Stimulated activated effector memory CD8-positive, alpha-beta T cell treated with anti-CD3 and anti-CD28 coated beads, Interleukin-12 subunit alpha, Interleukin-12 subunit beta, amount 100 ng/mL, for 72 hours (primary cell): ENCODE data around the gene FAM174C.

Experiments
- ATAC-seq: fragments of 150-1000 bp; cut with Tn5 transposase; 2 replicates; pipeline ENCODE4 v1.10.0; 2021
- DNase-seq, 2 donors: peaks; one replicate each; pipeline ENCODE4 v3.0.0; 2021 to 2022; ENCODE audit warnings: low spot score in 2 of 2
- H3K27ac Mint-ChIP-seq: one replicate; pipeline ENCODE4 v1.8.0; 2022; ENCODE audit warnings: mild to moderate bottlenecking, mixed read lengths
- H3K36me3 Mint-ChIP-seq: one replicate; pipeline ENCODE4 v1.8.0; 2022; ENCODE audit warnings: mild to moderate bottlenecking, mixed read lengths
- H3K4me1 Mint-ChIP-seq: one replicate; pipeline ENCODE4 v1.8.0; 2022; ENCODE audit warnings: mixed read lengths
- H3K4me3 Mint-ChIP-seq: one replicate; pipeline ENCODE4 v1.8.0; 2022; ENCODE audit warnings: mild to moderate bottlenecking, mixed read lengths
- H3K9me3 Mint-ChIP-seq: one replicate; pipeline ENCODE4 v1.8.0; 2022; ENCODE audit warnings: mixed read lengths

The FAM174C gene

GRCh38 chr19:1234051-1234954 lies 41.0 kb upstream of the FAM174C start:
- Mint-ChIP-seq H3K36me3 (peaks cover 13% of the 10 kb centered on the region), H3K4me1 (peaks cover 20% of the 10 kb centered on the region), H3K27ac (no peak overlapping the region)

DNA sequence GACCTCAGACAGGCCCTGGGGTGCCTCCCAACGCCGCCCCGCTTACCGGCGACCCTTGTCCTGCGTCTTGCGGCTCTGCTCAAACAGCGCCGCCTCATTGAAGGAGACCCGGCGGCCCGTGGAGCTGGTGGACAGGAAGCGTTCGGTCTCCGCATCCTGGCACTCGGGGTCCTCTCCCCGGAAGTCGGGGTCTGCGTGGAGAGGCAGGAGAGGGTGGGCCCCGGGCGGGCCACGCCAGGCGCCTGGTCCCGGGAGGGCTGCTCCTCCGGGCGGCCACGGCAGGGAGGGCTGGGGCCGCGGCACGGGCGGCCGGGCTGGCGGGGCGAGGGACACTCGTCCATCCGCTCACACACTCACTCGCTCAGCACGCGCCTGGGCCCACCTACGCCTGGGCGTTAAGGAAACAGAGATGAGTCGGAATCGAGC lies 40.4 kb upstream of the FAM174C start:
- Mint-ChIP-seq H3K36me3 (peaks cover 15% of the 10 kb centered on the region), H3K27ac (no peak overlapping the region), H3K4me3 (peak overlapping the region; percentile 55), H3K9me3 (no peaks in the 10 kb centered on the region), H3K4me1 (peaks cover 20% of the 10 kb centered on the region)
- ATAC-seq (no peak), DNase-seq (no peak)

More at GRCh38 chr19:1234051-1234954, 41.0 kb upstream of the FAM174C start:
- DNase-seq (no peak), ATAC-seq (no peak)
- no peaks in the 10 kb centered on the region for H3K9me3 Mint-ChIP-seq
- H3K4me3 Mint-ChIP-seq: no peak overlapping the region

- no peak for ATAC-seq
- H3K36me3 Mint-ChIP-seq: peaks cover 23% of the 10 kb centered on the region
- H3K4me1 Mint-ChIP-seq: peaks cover 23% of the 10 kb centered on the region
- H3K4me3 Mint-ChIP-seq: peak overlapping the region; percentile 55
- H3K27ac Mint-ChIP-seq: no peak overlapping the region
- no peak for DNase-seq
- H3K9me3 Mint-ChIP-seq: no peaks in the 10 kb centered on the region
Measured at GRCh38 chr19:1235625-1236538, 39.4 kb upstream of the FAM174C start.

DNA sequence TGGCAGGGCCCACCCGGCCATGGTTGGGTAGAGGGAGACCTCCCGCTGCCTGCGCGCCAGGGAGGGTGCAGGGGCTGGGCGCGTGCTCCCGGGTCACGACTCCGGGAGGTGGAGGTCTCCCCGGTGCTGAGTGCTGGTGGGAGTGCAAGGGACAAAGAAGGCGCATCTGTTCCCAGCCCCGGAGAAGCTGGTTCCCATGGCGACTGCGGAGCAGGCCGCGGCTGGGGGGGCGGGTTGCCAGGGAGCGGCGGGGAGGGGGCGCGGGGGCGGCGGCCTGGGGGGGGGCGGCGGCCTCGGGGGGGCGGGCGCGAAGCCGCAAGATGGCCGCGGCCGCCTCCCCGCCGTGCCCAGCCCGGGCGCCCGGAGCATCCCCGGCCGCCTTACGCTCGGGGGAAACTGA lies 38.8 kb upstream of the FAM174C start:
- Mint-ChIP-seq H3K9me3 (no peaks in the 10 kb centered on the region), H3K27ac (no peak overlapping the region), H3K4me3 (peak overlapping the region; percentile 55), H3K4me1 (peaks cover 29% of the 10 kb centered on the region), H3K36me3 (peaks cover 30% of the 10 kb centered on the region)
- ATAC-seq (no peak), DNase-seq (no peak)

GRCh38 chr19:1237027-1237659 lies 38.2 kb upstream of the FAM174C start:
- Mint-ChIP-seq H3K9me3 (no peaks in the 10 kb centered on the region), H3K4me1 (peaks cover 26% of the 10 kb centered on the region), H3K4me3 (peak overlapping the region; percentile 55), H3K27ac (no peak overlapping the region), H3K36me3 (peaks cover 32% of the 10 kb centered on the region)
- no peak for DNase-seq
- no peak for ATAC-seq

- no peaks in the 10 kb centered on the region for H3K9me3 Mint-ChIP-seq
- no peak for DNase-seq
- no peak for ATAC-seq
- H3K36me3 Mint-ChIP-seq: peaks cover 34% of the 10 kb centered on the region
- peaks cover 28% of the 10 kb centered on the region for H3K4me1 Mint-ChIP-seq
- H3K4me3 Mint-ChIP-seq: peak within 1 kb of the TSS; percentile 79
- peak within 1 kb of the TSS; percentile 81 for H3K27ac Mint-ChIP-seq
Measured at GRCh38 chr19:1237754-1238368, 37.5 kb upstream of the FAM174C start, which contains the start of gene CBARP. TSS of gene CBARP (minus strand) at chr19:1238005. CDS start at chr19:1236100, 1,905 bp downstream.

GRCh38 chr19:1238369-1239303 lies 36.7 kb upstream of the FAM174C start:
- Mint-ChIP-seq H3K4me3 (peak overlapping the region; percentile 79), H3K9me3 (no peaks in the 10 kb centered on the region), H3K36me3 (peaks cover 37% of the 10 kb centered on the region), H3K4me1 (peaks cover 28% of the 10 kb centered on the region), H3K27ac (peak overlapping the region; percentile 81)
- DNase-seq (no peak), ATAC-seq (no peak)

- Mint-ChIP-seq H3K27ac (peak overlapping the region; percentile 81), H3K4me1 (peaks cover 29% of the 10 kb centered on the region), H3K9me3 (no peaks in the 10 kb centered on the region), H3K36me3 (peaks cover 37% of the 10 kb centered on the region), H3K4me3 (peak overlapping the region; percentile 79)
- ATAC-seq (no peak), DNase-seq (no peak)
Measured at GRCh38 chr19:1239420-1239795, 35.9 kb upstream of the FAM174C start.

GRCh38 chr19:1239796-1240737 lies 35.3 kb upstream of the FAM174C start:
- peaks cover 37% of the 10 kb centered on the region for H3K36me3 Mint-ChIP-seq
- peak overlapping the region; percentile 89 for H3K27ac Mint-ChIP-seq
- DNase-seq (peak; percentile 96 to 97), ATAC-seq (peak; percentile 66)
- H3K4me1 Mint-ChIP-seq: peaks cover 34% of the 10 kb centered on the region
- H3K4me3 Mint-ChIP-seq: peak overlapping the region; percentile 79
- H3K9me3 Mint-ChIP-seq: no peaks in the 10 kb centered on the region

DNA sequence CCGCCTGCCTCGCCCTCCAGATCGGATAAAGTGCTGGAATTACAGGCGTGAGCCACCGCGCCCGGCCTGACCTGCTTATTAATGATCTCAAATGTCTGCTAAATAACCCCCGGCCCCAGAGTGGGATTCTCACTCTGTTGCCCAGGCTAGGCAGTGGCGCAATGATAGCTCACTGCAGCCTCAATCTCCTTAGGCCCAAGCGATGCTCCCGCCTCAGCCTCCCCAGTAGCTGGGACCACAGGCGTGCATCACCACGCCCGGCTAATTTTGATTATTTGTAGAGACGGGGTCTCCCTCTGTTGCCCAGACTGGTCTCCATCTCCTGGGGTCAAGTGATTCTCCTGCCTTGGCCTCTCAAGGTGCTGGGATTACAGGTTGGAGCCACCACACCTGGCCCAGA lies 34.4 kb upstream of the FAM174C start:
- H3K36me3 Mint-ChIP-seq: peaks cover 37% of the 10 kb centered on the region
- no peak for ATAC-seq
- no peak for DNase-seq
- H3K9me3 Mint-ChIP-seq: no peaks in the 10 kb centered on the region
- H3K4me1 Mint-ChIP-seq: peaks cover 34% of the 10 kb centered on the region
- H3K4me3 Mint-ChIP-seq: peak overlapping the region; percentile 79
- peak overlapping the region; percentile 89 for H3K27ac Mint-ChIP-seq

DNA sequence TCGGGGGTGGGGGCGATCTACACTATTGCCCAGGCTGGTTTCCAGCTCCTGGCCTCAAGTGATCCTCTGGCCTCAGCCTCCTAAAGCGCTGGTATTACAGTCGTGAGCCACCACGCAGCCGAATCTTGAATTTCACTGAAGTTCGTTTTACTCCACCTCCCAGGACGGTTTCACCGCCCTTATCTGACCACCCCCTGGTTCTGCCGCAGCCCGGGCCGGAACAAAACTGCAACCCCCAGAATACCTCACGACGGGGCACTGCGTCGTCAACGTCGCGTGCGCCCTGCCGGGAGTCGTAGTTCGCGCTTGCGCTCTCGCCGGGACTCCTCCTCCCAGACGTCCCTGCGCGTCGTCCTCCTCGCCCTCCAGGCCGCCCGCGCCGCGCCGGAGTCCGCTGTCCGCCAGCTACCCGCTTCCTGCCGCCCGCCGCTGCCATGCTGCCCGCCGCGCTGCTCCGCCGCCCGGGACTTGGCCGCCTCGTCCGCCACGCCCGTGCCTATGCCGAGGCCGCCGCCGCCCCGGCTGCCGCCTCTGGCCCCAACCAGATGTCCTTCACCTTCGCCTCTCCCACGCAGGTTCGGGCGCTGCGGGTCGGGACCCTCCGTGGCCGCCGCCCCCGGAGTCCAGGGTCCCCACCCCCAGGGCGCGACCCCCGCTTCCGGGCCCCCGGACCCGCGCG lies 33.8 kb upstream of the FAM174C start, which contains the start of gene ATP5F1D:
ATP5F1D (plus strand) TSS at position 335 of the 679 bp plus-strand sequence; CDS start at position 435, 100 bp downstream.
- peaks cover 40% of the 10 kb centered on the region for H3K36me3 Mint-ChIP-seq
- H3K9me3 Mint-ChIP-seq: no peaks in the 10 kb centered on the region
- DNase-seq: peak; percentile 83 to 95
- H3K4me1 Mint-ChIP-seq: peaks cover 34% of the 10 kb centered on the region
- H3K27ac Mint-ChIP-seq: peak within 1 kb of the TSS; percentile 89
- peak within 1 kb of the TSS; percentile 79 for H3K4me3 Mint-ChIP-seq
- ATAC-seq: peak; percentile 81
